Measurements from ENCODE around the gene ATG16L1. TPM values are rescaled to one million over a fixed set of nuclear protein-coding genes. Genes with fewer than 3 reads are reported as not detected.

ATG16L1 gene
- total RNA-seq (2021): 38.2 and 43.2 TPM in 2 replicates
- percentile 88 among the genes with signal in this experiment for Bru-seq, nascent RNA
- percentile 84 among the genes with signal in this experiment for BruChase-seq, experiment 1, labeled RNA remaining after a 2-hour chase
- BruChase-seq, experiment 2, labeled RNA remaining after a 6-hour chase: percentile 75 among the genes with signal in this experiment
- long read RNA-seq, transcript ATG16L1-205 (17 exons, 3,213 nt): major isoform, 20 of 47 reads
- long read RNA-seq, transcript ATG16L1-203 (18 exons, 3,405 nt): minor isoform, 9 of 47 reads
- long read RNA-seq, partial matches to known transcripts: 6 of 47 reads
- long read RNA-seq, other reads (novel, unspliced or antisense): 11 of 47 reads

DNA sequence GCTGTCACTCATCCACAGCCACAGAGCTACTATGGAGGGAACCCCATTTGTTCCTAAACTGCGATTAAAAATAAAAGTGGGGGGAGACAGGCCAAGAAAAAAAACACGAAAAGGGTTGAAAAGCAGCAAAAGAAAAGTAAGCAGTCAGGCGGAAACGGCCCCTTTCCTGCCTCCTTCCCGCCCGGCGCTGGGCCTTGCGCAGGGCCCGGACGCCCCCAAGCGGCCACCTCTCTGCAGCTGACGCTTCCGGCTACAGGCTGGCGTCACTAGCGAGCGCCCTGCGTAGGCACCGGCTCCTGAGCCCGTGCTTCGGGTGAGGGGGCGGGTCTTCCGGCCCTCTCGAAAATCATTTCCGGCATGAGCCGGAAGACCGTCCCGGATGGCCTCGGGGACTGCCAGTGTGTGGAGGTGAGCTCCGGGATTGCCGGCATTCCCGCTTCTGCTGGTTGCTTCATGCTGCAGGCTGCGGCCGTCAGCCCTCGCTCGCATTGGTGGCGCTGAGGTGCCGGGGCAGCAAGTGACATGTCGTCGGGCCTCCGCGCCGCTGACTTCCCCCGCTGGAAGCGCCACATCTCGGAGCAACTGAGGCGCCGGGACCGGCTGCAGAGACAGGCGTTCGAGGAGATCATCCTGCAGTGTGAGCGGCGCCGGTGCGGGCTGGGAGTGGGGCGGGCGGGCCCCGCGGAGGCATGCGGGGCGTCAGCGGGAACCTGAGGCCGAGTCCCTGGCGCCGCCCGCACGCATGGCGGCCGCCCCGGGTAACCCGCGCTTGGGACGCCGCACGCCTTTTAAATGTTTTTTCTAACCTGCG, at the start of gene ATG16L1:
ATG16L1 (plus strand) TSS at position 368 of the 811 bp plus-strand sequence; CDS start at position 523, 155 bp downstream.
- H3K4me3 ChIP-seq (ENCODE audit: low read depth, low read length, poor library complexity, severe bottlenecking): peak within 1 kb of the TSS; percentile 96
- H3K27me3 ChIP-seq (replicated peaks; ENCODE audit: insufficient read depth, low read depth, low read length, poor library complexity): no peaks in the 10 kb centered on the region
- H3K36me3 ChIP-seq (ENCODE audit: insufficient read depth, low read length, poor library complexity, severe bottlenecking): peaks cover 17% of the 10 kb centered on the region
- TF ChIP-seq EZH2 (IDR thresholded peaks at IDR 0.05; ENCODE audit: borderline replicate concordance, low read depth, low read length, poor library complexity, severe bottlenecking): no peak
- TF ChIP-seq, protein P1, sequence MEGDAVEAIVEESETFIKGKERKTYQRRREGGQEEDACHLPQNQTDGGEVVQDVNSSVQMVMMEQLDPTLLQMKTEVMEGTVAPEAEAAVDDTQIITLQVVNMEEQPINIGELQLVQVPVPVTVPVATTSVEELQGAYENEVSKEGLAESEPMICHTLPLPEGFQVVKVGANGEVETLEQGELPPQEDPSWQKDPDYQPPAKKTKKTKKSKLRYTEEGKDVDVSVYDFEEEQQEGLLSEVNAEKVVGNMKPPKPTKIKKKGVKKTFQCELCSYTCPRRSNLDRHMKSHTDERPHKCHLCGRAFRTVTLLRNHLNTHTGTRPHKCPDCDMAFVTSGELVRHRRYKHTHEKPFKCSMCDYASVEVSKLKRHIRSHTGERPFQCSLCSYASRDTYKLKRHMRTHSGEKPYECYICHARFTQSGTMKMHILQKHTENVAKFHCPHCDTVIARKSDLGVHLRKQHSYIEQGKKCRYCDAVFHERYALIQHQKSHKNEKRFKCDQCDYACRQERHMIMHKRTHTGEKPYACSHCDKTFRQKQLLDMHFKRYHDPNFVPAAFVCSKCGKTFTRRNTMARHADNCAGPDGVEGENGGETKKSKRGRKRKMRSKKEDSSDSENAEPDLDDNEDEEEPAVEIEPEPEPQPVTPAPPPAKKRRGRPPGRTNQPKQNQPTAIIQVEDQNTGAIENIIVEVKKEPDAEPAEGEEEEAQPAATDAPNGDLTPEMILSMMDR (conservative IDR thresholded peaks at IDR 0.05; ENCODE audit: low read depth, low read length): peak; percentile 99
- ChIA-PET CTCF (interaction anchor here (0.6 to 2.0 kb wide), 2 partner anchors 12 to 153 kb away, joined by 3 to 9 read pairs; no protein-coding TSS in a partner anchor), POLR2A (ENCODE audit: low non-redundant PET) (interaction anchor here (0.6 kb wide), 2 partner anchors 183 to 419 kb away, joined by 4 to 5 read pairs; no protein-coding TSS in a partner anchor)
- H3K27ac ChIP-seq (ENCODE audit: low read depth, low read length, poor library complexity, severe bottlenecking): peak within 1 kb of the TSS; percentile 84
- DNase-seq (ENCODE audit: low spot score): peak; percentile 98
- BruUV-seq (replicated peaks): no TSS peak
- no peaks in the 10 kb centered on the region for H3K9me3 ChIP-seq (ENCODE audit: low read depth, low read length, poor library complexity, severe bottlenecking)
- peaks cover 4% of the 10 kb centered on the region for H3K4me1 ChIP-seq (ENCODE audit: insufficient read depth, low read length, poor library complexity, severe bottlenecking)
- intact Hi-C loops (cut with micrococcal nuclease; ENCODE audit: unreplicated experiment): loop anchor here (1.0 to 5.0 kb wide), 4 partner anchors 153 to 645 kb away; no protein-coding TSS in a partner anchor

DNA sequence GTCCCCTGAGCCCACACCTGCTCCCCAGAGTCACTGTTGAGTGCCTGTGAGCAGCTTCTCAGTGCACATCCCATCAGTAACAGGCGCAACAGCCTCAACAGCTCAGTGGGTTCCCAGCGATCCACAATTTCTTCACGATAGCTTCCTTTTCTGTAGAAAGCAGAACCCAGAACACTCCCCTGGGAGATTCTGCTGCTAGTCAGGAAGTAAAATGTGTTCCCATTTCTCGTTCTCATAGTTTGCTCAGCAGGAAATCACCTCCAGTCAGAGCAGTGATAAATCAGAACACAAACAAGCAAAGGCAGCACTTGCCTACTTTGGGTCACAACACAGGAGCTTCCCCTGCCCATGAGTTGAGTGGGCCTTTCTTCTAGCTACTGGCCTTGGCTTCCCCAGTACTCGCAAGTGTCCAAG, 48.9 kb upstream of the ATG16L1 start:
- no peak overlapping the region for H3K27ac ChIP-seq (ENCODE audit: low read depth, low read length, poor library complexity, severe bottlenecking)
- H3K27me3 ChIP-seq (replicated peaks; ENCODE audit: insufficient read depth, low read depth, low read length, poor library complexity): no peaks in the 10 kb centered on the region
- intact Hi-C loops (cut with micrococcal nuclease; ENCODE audit: unreplicated experiment): no loop called here
- peaks cover 8% of the 10 kb centered on the region for H3K9me3 ChIP-seq (ENCODE audit: low read depth, low read length, poor library complexity, severe bottlenecking)
- no peak overlapping the region for H3K4me3 ChIP-seq (ENCODE audit: low read depth, low read length, poor library complexity, severe bottlenecking)
- ChIA-PET POLR2A (ENCODE audit: low non-redundant PET) (no interaction called here), CTCF (no interaction called here)
- peak; percentile 60 for DNase-seq (ENCODE audit: low spot score)
- H3K36me3 ChIP-seq (ENCODE audit: insufficient read depth, low read length, poor library complexity, severe bottlenecking): no peaks in the 10 kb centered on the region
- TF ChIP-seq, protein P1 (conservative IDR thresholded peaks at IDR 0.05; ENCODE audit: low read depth, low read length): no peak
- TF ChIP-seq EZH2 (IDR thresholded peaks at IDR 0.05; ENCODE audit: borderline replicate concordance, low read depth, low read length, poor library complexity, severe bottlenecking): no peak
- H3K4me1 ChIP-seq (ENCODE audit: insufficient read depth, low read length, poor library complexity, severe bottlenecking): no peaks in the 10 kb centered on the region
- BruUV-seq (replicated peaks): no TSS peak

DNA sequence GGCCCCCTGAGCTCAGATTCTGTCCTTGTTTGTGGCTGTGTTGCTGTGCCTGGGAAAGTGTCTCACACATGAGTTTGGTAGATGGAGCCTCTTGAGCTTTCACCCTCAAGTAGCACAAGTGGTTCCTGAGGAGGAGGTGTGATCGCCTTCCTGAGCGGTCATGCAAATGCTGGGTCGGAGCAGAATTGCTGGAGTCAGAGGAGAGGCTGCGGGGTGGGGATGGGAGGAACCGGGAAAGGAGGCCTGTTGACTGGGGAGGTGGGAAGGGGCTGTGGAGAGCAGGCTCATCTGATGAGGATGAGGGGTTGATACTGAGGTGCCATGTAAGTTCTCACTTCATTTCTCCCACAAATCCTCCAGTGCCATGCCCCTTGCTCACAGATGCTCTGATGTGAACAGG, 48.4 kb upstream of the ATG16L1 start:
- Histone ChIP-seq H3K9me3 (ENCODE audit: low read depth, low read length, poor library complexity, severe bottlenecking) (peaks cover 8% of the 10 kb centered on the region), H3K27ac (ENCODE audit: low read depth, low read length, poor library complexity, severe bottlenecking) (no peak overlapping the region), H3K4me1 (ENCODE audit: insufficient read depth, low read length, poor library complexity, severe bottlenecking) (no peaks in the 10 kb centered on the region), H3K27me3 (replicated peaks; ENCODE audit: insufficient read depth, low read depth, low read length, poor library complexity) (no peaks in the 10 kb centered on the region), H3K36me3 (ENCODE audit: insufficient read depth, low read length, poor library complexity, severe bottlenecking) (no peaks in the 10 kb centered on the region), H3K4me3 (ENCODE audit: low read depth, low read length, poor library complexity, severe bottlenecking) (no peak overlapping the region)
- no peak for DNase-seq (ENCODE audit: low spot score)
- intact Hi-C loops (cut with micrococcal nuclease; ENCODE audit: unreplicated experiment): no loop called here
- ChIA-PET CTCF (no interaction called here), POLR2A (ENCODE audit: low non-redundant PET) (no interaction called here)
- TF ChIP-seq, protein P1 (conservative IDR thresholded peaks at IDR 0.05; ENCODE audit: low read depth, low read length): no peak
- no peak for TF ChIP-seq EZH2 (IDR thresholded peaks at IDR 0.05; ENCODE audit: borderline replicate concordance, low read depth, low read length, poor library complexity, severe bottlenecking)
- no TSS peak for BruUV-seq (replicated peaks)
